Stimulated activated CD4-positive, alpha-beta T cell treated with anti-CD3 and anti-CD28 coated beads, Interleukin-1b, Interleukin-23, amount 100 ng/mL, for 24 hours (primary cell): ENCODE measurements around the gene ATXN7L2.
A peak's percentile ranks its signal among the peaks of the same experiment; 100 is the strongest.

Source experiments
- DNase-seq, 4 experiments: peaks; one replicate each; pipeline ENCODE4 v3.0.0-alpha.2; 2020; ENCODE audit warnings: low read depth in 4 of 4, low spot score in 1 of 4

The ATXN7L2 gene

DNA sequence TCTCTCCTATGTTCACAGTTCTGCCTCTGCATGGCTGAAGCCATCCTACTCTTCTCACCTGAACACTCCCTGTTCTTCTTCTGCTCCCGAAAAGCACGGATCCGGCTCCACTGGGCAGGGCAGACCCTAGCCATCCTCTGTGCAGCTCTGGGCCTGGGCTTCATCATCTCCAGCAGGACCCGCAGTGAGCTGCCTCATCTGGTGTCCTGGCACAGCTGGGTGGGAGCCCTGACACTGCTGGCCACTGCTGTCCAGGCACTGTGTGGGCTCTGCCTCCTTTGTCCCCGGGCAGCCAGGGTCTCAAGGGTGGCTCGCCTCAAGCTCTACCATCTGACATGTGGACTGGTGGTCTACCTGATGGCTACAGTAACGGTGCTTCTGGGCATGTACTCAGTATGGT is 12.0 kb downstream of the ATXN7L2 start:
- DNase-seq: no peak

- no peak for DNase-seq
Measured at GRCh38 chr1:109497449-109498160, 13.9 kb downstream of the ATXN7L2 start.

- DNase-seq: no peak
Measured at GRCh38 chr1:109498161-109498801, 14.6 kb downstream of the ATXN7L2 start.

- DNase-seq: no peak
Measured at GRCh38 chr1:109499081-109499480, 15.4 kb downstream of the ATXN7L2 start.

DNA sequence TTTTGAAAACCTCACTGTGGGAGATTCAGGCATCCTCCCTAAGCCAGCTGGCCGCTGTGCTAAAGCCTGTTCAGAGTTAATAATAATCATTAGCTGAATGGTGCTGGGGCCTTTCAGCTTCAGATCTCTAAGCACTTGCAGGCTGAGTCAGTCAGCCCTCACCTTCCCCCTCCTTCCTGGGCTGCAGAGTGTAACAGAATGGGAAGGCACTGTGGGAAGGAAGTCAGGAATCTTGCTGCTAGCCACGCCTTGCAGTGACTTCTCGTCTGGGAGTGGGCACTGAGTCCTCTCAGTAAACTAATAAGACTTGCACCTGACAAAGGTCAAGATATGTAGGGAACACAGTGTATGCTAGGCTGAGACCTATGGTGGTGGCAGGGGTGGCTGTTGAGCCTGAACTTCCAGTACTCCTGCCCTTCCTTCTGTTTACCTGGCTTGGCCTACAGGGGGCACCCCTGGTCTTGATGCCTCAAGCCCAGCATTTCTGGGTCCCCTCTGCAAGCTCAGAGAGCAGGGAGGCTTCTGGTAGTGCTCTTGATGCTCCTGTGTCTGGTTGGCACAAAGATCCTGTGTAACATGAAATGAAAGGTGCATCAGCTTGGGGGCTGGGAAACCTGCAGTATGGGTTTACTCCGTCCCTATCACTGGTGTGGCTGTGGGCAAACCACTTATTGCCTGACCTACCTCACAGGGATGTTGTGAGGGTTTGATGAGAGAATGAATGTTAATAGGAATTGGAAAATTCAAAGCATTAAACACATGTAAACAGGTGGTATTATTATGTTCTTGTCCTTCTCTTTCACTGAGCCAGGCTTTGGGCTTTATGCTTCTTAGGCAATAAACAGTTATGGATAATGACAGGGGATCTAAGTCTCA is 16.2 kb downstream of the ATXN7L2 start:
- peak in 2 of 4 experiments; percentile 43 to 50 for DNase-seq

DNA sequence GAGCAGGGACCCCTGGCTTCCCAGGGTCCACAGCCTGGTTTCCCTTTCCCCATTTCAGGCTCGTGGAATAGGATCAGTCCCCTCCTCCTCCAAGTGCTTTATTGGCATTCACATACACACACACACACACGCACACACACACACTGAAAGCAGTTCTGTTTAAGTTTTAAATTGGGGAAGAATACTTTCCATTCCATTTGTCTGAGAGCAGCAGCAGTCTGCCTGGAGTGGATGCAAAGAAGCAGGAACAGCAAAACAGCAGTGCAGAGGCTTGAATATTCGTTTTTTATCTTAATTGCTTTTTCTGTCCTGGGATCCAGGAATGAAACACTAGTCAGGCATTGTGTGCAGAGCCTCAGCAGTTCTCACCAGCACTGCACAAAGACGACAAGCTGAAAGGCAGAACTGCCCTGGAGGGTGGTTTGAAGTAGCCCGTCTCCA is 17.3 kb downstream of the ATXN7L2 start:
- no peak for DNase-seq

GRCh38 chr1:109501644-109502363 is 18.1 kb downstream of the ATXN7L2 start:
- DNase-seq: no peak

DNA sequence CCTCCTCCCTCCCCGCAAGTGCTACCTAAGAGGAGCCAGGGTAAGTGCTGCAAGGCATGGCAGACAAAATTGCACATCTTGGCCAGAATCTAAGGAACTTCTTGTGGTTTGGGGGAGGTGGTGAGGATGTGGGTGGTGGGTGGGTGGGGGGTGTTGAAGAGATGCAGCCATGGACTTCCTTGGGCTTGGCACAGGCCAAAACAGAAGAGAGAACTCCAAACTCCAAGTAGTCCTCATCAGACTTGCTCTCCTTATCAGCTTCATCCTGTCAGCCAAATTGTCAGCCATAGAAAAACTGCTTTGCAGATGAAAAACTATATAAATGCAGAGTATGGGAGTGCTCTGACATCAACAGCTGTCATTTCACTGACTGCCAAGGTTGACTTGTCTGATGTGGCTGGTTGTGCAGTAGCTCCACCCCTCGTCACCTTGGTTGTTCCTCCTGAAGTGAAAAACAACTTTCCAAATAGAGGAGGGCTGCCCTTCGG is 18.7 kb downstream of the ATXN7L2 start:
- no peak for DNase-seq

GRCh38 chr1:109503935-109504334 is 20.2 kb downstream of the ATXN7L2 start:
- no peak for DNase-seq

DNA sequence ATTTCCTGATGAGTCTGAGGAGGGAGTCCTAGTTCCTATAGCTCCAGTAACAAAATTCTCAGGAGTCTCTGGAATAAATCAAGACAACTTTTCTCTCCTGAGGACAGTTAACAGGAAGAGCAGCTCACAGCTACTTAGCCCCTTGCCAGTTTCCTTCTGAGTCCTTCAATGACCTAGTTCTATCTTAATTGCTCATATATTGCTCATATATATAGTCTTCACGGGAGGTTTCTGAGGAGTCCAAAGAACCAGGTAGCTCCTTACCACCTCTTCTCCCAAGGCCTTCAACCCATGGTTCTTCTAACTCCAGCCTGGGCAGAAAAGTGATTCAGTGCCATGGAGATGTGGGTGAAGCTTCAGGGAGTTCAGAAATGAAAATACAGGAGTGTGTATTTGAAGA is 21.3 kb downstream of the ATXN7L2 start:
- DNase-seq: no peak

- no peak for DNase-seq
Measured at GRCh38 chr1:109508001-109508872, 24.5 kb downstream of the ATXN7L2 start.

GRCh38 chr1:109508873-109509175 is 25.1 kb downstream of the ATXN7L2 start:
- no peak for DNase-seq

- DNase-seq: peak in 3 of 4 experiments; percentile 40 to 52 (median 44)
Measured at GRCh38 chr1:109509176-109510134, 25.8 kb downstream of the ATXN7L2 start, which contains the start of gene AMIGO1. Gene AMIGO1, minus strand, starts transcription at chr1:109509727. Its CDS starts 815 bp downstream, at chr1:109508912.

GRCh38 chr1:109513110-109513710 is 29.5 kb downstream of the ATXN7L2 start:
- no peak for DNase-seq

GRCh38 chr1:109514846-109515245 is 31.1 kb downstream of the ATXN7L2 start:
- DNase-seq: no peak

DNA sequence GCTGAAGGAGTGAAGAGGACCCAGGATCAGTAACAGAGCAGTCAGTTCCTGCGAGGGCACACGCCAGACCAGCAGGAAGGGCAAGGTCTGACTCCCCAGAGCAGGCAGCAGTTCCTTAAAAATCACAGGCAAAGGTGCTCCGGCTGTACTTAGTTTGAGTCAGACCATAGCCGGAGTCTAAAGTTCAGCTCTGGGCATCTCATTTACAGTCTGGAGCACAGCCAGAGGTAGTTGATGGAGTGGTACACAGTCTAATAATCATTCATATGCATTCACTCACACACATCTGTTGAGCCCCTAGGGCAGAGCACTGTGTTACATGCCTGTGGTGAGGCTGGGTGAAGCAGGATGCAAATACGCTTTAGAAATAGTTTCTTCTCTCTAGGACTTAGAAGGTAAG is 33.2 kb downstream of the ATXN7L2 start:
- no peak for DNase-seq

DNA sequence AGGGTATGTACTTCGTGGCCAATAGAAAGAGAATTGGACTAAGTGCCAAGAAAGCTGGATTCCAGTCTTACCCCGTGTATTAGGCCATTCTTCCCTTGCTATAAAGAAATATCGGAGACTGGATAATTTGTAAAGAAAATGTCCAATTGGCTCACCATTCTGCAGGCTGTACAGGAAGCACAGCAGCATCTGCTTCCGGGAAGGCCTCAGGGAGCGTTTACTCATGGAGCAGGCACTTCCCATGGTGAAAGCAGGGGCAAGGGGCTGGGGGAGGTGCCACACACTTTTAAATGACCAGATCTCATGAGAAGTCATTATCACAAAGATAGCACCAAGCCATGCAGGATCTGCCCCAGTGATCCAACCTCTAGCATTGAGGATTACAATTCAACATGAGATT is 33.6 kb downstream of the ATXN7L2 start:
- no peak for DNase-seq
